GM12878 (cell line): ENCODE measurements around the gene NCL. TPM values are rescaled to one million over a fixed set of nuclear protein-coding genes. Genes with fewer than 3 reads are reported as not detected.

Experiments used
- ATF2 ChIP-seq: IDR thresholded peaks from 2 replicates; pipeline ENCODE4 v1.6.1; 2012; ENCODE audit warnings: low read length, inconsistent platforms
- EGR1 ChIP-seq, 2 experiments: IDR thresholded peaks; 1 replicate in 1 of 2; 2 replicates in 1 of 2; pipeline ENCODE4 v1.6.1; 2011 to 2012; ENCODE audit warnings: low read depth in 2 of 2, low read length in 2 of 2, borderline replicate concordance in 1 of 2, mild to moderate bottlenecking in 1 of 2, moderate library complexity in 1 of 2
- GATAD2B ChIP-seq: fragments of 450-650 bp; conservative IDR thresholded peaks from 2 replicates; pipeline ENCODE4 v1.6.1; 2017; ENCODE audit warnings: low read depth, mild to moderate bottlenecking, moderate library complexity
- IKZF2 ChIP-seq, 2 experiments: fragments of 450-650 bp; IDR thresholded peaks; 2 replicates each; pipeline ENCODE4 v1.6.1; 2017; ENCODE audit warnings: mild to moderate bottlenecking in 2 of 2, moderate library complexity in 2 of 2
- MXI1 ChIP-seq: fragments of 150-350 bp; IDR thresholded peaks from 2 replicates; pipeline ENCODE4 v1.6.1; 2011; ENCODE audit warnings: low read depth, mild to moderate bottlenecking, inconsistent platforms, low read length, improper control_type of control experiment
- POLR2AphosphoS2 ChIP-seq: IDR thresholded peaks from 2 replicates; pipeline ENCODE4 v1.6.1; 2011; ENCODE audit warnings: low read depth, mild to moderate bottlenecking, low read length, improper control_type of control experiment, moderate library complexity
- RB1 ChIP-seq: fragments of 450-650 bp; formaldehyde crosslinking; IDR thresholded peaks from 2 replicates; pipeline ENCODE4 v1.6.1; 2017; ENCODE audit warnings: mild to moderate bottlenecking, borderline replicate concordance
- RUNX3 ChIP-seq: IDR thresholded peaks from 2 replicates; pipeline ENCODE4 v1.6.1; 2012; ENCODE audit warnings: low read length, inconsistent platforms
- STAT1 ChIP-seq: fragments of 450-650 bp; conservative IDR thresholded peaks from 2 replicates; pipeline ENCODE4 v1.6.1; 2014; ENCODE audit warnings: antibody characterized with exemption, mild to moderate bottlenecking
- TCF3 ChIP-seq: IDR thresholded peaks from 2 replicates; pipeline ENCODE4 v1.6.1; 2012; ENCODE audit warnings: low read depth, mild to moderate bottlenecking, low read length, borderline replicate concordance; ENCODE audit not compliant: insufficient read depth
- ZBED1 ChIP-seq: IDR thresholded peaks from 2 replicates; pipeline ENCODE4 v1.6.1; 2016; ENCODE audit warnings: borderline replicate concordance
- ZNF622 ChIP-seq: fragments of 450-650 bp; IDR thresholded peaks from 2 replicates; pipeline ENCODE4 v1.6.1; 2017; ENCODE audit warnings: mild to moderate bottlenecking, inconsistent platforms
- polyA plus RNA-seq, 11 experiments: library from polyadenylated mRNA; depleted of rRNA in 4 of 11; unstranded in 6 of 11; stranded (reverse) in 5 of 11; fragments of >200 nt; fragmentation: Nextera tagmentation in 4 of 11; fragmentation: Illumina TruSeq in 1 of 11; extraction: Ambion mirVana in 4 of 11; extraction: Trizol in 1 of 11; gene quantifications; 1 replicate in 1 of 11; 2 replicates in 10 of 11; pipeline versions ENCODE4 v1.2.1 to v1.2.3, GENCODE V29; 2011 to 2016; ENCODE audit warnings: inconsistent platforms in 2 of 11, missing spikeins in 2 of 11, low read depth in 1 of 11
- total RNA-seq, 4 experiments: library from RNA; depleted of rRNA in 3 of 4; stranded (reverse); fragments of >200 nt in 3 of 4; fragmentation: Illumina TruSeq in 1 of 4; extraction: Trizol in 1 of 4; gene quantifications; 2 replicates each; pipeline versions ENCODE4 v1.2.1 to v1.2.3, GENCODE V29; 2013 to 2021
- TF ChIP-seq, protein P1 (sequence below): IDR thresholded peaks from 2 replicates; pipeline ENCODE4 v1.6.1; 2012; ENCODE audit warnings: low read depth, low read length, improper control_type of control experiment

NCL gene
- total and polyA plus RNA-seq, 10 of the 15 experiments (the other 5 are each of a cell fraction or from before 2014, with no cell fraction given), result 123 to 1,207 (median 529) TPM

GRCh38 chr2:231464576-231465540 lies 574 bp upstream of the NCL start (continued):
- TF ChIP-seq, protein P1, sequence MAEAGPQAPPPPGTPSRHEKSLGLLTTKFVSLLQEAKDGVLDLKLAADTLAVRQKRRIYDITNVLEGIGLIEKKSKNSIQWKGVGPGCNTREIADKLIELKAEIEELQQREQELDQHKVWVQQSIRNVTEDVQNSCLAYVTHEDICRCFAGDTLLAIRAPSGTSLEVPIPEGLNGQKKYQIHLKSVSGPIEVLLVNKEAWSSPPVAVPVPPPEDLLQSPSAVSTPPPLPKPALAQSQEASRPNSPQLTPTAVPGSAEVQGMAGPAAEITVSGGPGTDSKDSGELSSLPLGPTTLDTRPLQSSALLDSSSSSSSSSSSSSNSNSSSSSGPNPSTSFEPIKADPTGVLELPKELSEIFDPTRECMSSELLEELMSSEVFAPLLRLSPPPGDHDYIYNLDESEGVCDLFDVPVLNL, result peak; percentile 48; the same call in 1 of the 2 replicates
- peak; percentile 19; the same call in 1 of the 2 replicates for TF ChIP-seq ZBED1
- TF ChIP-seq TCF3, result 0 out of 2 replicates have a peak, but pooled peaks have one; percentile 3
- TF ChIP-seq GATAD2B, result no peak; the same call in 1 of the 2 replicates
- peak; percentile 53 for TF ChIP-seq RUNX3
- no peak for TF ChIP-seq ATF2
- peak; percentile 58; the same call in 1 of the 2 replicates for TF ChIP-seq STAT1
- TF ChIP-seq MXI1, result peak; percentile 73; the same call in 1 of the 2 replicates
- TF ChIP-seq IKZF2 (IDR thresholded peaks at IDR 0.05), result peak; percentile 19 to 28; a peak in 1 of 4 replicates
- TF ChIP-seq POLR2AphosphoS2, result peak; percentile 16; the same call in 1 of the 2 replicates
- peak in 1 of 2 experiments; percentile 95; a peak in 2 of 3 replicates for TF ChIP-seq EGR1 (IDR thresholded peaks at IDR 0.05; ENCODE audit: borderline replicate concordance in 1 of 2, low read depth in 2 of 2, low read length in 2 of 2)
- TF ChIP-seq ZNF622, result no peak
- peak; percentile 87; the same call in 1 of the 2 replicates for TF ChIP-seq RB1
